ENCODE measurements around the gene PHC2.
A peak's percentile ranks its signal among the peaks of the same experiment; 100 is the strongest.
"Not testable (repeated sequence)": the region's sequence is repeated elsewhere in the genome, so short reads cannot be mapped to it uniquely, and the experiment has no call there.

Gene PHC2

DNA sequence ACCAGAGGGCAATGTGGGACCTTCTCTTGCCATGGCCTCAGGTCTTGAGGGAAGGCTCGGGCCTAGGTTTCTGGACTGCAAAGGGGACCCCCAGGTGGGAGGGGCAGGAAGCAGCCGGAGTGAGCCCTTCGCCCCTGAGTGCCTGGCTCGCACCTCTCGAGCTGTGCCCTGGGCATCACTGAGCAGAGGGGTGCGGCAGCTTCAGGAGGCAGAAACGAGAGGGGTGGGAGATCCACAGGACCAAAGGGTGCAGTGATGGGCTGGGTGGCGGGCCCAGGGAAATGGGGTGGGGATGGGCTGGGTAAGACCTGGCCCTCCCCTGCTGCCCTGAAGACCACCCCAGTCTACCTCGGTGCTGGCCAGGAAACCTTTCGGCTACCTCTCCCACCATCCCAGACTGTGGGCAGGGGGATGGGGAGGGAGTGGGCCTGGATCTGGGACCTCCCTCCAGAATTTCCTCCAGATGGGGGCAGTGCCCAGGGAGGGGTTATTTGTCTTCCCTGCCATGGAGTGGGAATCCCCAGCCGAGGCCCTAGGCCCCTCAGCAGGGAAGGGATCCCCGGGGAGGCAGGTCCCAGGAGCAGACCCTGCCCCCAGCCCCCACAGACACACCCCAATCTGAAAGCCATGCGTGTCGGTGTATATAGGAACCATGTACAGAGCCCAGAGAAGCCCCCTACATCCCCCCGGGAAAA, 131.3 kb downstream of the PHC2 start:
- DNase-seq (ENCODE audit: insufficient read length, low spot score): no peak
- FAIRE-seq: no peak

DNA sequence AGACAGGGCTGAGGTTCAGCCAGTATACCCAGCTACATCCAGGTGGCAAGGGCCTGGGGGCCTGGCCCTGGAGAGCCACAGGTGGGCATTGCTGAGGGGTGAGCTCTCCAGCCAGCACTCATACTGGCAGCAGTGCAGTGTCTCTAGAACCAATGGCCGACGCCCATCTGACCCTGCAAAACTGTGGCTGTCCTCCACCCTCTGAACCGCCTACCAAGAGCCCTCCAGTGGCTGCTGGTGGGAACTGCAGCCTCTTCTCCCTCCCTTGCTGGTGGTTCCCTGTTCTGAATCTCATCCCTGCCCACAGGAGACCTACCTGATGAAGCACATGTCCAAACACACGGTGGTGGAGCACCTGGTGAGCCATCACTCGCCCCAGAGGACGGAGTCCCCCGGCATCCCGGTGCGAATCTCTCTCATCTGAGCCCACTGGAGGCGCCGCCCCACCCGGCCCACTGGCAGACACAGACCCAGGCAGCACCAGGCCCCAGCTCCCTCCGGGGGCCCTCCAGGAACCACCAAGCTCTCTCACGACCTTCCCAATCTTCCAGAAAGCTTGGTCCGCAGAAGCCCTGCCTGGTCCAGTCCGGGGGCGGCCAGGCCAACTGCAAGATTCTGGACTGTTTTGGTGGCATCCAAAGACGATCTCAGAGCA, 132.1 kb downstream of the PHC2 start:
- DNase-seq (ENCODE audit: insufficient read length, low spot score) (peak; percentile 82), FAIRE-seq (peak; percentile 89)

DNA sequence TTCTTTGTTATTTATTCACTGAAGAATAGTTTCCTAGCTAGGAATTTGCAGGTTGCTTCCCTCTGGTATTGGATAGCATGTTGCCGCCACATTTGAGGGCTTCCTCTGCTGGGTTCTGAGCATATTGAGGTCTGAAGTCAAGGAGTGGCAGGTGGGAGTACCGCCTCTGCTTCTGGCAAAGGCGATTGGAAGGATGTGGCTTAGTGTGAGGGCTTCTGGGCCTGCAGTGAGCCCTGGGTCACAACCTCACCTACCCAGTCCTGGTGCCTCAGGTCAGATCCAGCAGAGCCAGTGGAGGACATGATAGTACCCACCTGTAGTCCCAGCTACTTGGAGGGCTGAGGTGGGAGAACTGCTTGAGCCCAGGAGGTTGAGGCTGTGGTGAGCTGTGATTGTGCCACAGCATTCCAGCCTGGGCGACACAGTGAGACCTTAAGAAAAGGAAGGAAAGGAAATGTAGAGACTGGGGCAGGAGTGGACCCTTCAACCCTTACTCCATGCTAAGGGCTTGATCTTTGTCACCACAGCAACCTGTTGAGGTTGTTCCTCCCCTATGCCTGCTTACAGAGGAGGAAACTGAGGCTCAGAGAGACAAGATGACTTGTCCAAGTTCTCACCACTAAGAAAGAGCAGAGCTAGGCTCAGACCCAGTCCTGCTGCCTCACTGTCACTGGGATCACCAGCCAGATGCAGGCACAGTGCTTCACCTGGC, 132.8 kb downstream of the PHC2 start:
- no peak for DNase-seq (ENCODE audit: insufficient read length, low spot score)
- FAIRE-seq: no peak

DNA sequence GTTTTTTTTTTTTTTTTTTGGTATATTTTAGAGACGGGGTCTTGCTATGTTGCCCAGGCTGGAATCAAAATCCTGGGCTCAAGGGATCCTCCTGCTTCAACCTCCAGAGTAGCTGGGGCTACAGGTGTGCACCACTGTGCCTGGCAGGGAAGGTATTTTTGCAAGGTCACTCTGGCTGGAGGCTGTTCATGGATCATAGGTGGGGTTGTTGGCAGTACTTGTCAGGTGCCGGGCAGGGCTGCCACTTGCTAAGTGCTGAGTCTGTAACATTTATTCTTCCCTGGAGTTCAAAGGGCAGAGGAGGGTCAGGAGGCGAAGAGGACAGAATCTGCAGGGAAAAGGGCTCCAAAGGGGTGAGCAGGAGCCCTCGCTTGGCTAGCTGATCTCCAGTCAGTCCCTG, 134.1 kb downstream of the PHC2 start:
- no peak for FAIRE-seq
- DNase-seq (ENCODE audit: insufficient read length, low spot score): no peak

DNA sequence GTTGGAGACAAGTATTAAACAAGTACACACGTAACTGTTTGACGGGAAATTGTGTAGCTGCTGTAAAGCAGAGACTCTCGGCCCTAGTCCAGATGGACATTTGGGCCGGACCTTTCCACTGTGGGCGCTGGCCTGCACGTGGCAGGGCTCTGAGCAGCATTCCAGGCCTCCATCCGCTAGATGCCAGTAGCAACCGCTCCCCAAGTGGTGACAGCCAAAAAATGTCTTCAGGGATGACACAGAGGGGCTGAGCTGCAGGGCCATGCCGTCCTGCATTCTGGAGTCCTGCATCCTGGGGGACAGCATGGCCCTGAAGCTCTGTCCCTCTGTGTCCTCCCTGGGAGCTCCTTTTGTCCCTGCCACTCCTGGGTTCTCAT, 134.8 kb downstream of the PHC2 start:
- FAIRE-seq: no peak

DNA sequence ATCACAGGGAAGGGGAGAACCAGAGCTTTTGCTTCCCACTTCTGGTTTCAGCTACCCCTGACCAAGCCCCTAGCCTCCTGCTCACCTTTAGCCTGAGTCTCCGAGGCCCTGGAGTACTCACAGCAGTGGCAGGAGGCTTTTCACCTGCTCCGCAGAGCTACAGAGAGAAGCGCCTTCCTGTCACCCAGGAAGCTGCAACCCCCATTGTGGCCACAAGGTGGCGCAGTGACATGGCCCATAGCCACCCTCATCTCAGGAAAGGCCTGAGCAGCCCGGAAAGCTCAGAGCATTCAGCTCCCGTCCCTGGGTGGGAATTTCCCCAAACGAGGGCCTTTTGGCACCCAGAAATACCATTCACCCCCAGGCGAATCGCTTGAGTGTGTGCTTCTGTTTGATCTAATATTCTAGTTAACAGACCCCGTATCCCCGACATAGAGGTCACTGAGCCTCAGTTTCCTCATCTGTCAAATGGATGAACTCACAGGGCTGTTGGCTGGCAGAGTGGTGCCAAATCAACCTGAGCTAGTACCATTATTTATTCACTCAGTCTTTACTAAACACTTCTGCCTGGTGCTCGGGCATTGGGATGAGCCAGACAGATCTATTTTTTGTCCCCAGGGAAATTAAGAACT, 135.3 kb downstream of the PHC2 start:
- DNase-seq (ENCODE audit: insufficient read length, low spot score): peak; percentile 92
- FAIRE-seq: peak; percentile 86

More for the DNA sequence above, 134.8 kb downstream of the PHC2 start:
- no peak for DNase-seq (ENCODE audit: insufficient read length, low spot score)

DNA sequence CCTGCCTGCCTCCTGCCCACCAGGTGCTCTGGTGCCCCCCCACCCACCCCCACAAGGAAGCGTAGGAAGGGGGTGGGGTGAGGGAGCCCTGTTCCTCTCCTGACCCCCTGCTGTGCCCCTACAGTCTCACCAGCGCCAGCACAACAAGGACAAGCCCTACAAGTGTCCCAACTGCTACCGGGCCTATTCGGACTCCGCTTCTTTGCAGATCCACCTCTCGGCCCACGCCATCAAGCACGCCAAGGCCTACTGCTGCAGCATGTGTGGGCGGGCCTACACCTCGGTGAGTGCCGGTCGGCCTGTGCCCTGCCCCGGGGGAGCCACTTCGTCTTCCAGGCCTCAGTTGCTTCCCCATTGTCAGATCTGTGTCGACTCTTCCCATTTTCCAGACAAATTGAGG, 135.9 kb downstream of the PHC2 start:
- DNase-seq (ENCODE audit: insufficient read length, low spot score) (no peak), FAIRE-seq (no peak)

DNA sequence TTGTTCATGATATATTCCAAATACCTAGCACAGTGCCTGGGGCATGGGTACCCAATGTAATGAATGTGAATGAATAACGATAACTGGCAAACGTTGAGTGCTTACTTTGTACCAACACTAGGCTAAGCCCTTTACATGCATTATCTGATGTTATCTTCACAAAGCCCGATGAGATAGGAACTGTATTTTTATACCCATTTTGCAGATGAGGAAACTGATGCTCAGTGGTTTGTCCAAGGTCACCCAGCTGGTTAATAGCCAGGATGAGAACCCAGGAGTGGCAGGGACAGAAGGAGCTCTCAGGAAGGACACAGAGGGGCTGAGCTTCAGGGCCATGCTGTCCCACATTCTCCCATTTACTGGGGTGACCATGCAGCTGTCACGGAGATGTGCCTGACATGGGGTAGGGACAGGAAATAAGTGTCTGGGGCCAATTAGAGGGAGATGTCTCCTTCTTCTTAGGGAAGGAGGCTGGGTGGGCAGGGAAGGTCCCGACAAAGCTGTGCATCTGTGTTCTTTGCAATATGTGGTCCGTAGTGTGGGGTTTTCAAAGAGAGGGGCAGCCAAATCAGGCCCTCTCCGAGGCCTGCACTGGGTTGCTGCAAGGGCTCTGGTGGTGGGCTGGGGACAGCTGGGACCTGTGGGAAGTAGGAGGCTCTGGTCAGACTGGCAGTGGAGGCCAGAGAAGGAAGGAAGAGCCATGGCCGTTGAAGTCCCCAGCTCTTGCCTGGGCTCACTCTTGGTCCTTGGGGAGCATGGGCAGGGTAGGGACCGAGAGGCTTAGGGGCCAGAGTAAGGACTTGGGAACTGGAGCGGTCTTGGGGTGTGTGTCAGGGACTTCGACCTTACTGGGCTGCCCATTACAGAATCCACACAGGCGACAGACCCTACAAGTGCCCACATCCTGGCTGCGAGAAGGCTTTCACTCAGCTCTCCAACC, 136.6 kb downstream of the PHC2 start:
- FAIRE-seq: no peak
- no peak for DNase-seq (ENCODE audit: insufficient read length, low spot score)

DNA sequence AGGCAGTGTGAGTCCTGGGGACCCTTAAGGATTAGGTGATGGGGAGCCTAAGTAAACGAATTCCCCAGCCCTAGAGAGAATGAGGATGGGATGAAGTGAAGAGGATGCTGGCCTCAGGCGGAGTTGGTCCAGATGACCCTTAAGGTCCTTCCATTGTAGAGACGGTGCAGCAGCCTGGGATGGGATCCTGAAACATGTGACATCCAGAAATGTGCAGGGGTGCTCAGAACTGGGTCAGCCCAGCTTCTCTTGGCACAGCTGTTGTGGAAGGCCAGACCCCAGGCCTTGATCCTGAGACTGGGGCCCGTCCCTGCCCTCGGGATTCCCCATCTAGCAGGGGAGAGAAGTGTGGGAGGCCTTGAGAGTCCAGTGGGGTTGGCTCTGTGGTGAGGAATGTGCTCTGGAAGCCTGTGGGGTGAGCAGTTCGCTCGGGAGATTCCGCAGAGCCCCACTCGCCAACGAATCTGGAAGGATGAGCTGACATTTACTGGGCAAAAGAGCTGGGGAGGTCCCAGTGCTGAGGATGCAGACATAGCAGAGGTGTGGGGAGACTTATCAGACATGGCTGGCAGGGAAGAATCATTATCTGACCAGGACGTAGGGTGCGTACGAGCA, 138.1 kb downstream of the PHC2 start:
- no peak for FAIRE-seq
- no peak for DNase-seq (ENCODE audit: insufficient read length, low spot score)

DNA sequence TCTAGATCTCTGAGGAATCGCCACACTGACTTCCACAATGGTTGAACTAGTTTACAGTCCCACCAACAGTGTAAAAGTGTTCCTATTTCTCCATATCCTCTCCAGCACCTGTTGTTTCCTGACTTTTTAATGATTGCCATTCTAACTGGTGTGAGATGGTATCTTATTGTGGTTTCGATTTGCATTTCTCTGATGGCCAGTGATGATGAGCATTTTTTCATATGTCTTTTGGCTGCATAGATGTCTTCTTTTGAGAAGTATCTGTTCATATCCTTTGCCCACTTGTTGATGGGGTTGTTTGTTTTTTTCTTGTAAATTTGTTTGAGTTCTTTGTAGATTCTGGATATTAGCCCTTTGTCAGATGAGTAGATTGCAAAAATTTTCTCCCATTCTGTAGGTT, 140.3 kb downstream of the PHC2 start:
- FAIRE-seq; DNase-seq (ENCODE audit: insufficient read length, low spot score): not testable (repeated sequence)

DNA sequence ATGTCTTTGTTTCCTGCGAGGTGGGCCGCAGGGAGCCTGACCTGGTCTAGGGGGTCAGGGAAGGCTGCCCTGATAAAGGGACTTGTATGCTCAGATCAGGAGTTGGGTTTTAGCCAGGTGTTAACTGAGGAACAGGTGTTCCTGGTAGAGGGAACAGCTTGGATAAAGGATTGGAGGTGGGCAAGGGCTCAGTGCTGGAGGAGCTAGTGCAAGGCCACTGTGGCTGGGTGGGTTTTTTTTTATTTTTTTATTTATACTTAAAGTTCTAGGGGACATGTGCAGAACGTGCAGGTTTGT, 141.1 kb downstream of the PHC2 start:
- no peak for DNase-seq (ENCODE audit: insufficient read length, low spot score)
- no peak for FAIRE-seq

DNA sequence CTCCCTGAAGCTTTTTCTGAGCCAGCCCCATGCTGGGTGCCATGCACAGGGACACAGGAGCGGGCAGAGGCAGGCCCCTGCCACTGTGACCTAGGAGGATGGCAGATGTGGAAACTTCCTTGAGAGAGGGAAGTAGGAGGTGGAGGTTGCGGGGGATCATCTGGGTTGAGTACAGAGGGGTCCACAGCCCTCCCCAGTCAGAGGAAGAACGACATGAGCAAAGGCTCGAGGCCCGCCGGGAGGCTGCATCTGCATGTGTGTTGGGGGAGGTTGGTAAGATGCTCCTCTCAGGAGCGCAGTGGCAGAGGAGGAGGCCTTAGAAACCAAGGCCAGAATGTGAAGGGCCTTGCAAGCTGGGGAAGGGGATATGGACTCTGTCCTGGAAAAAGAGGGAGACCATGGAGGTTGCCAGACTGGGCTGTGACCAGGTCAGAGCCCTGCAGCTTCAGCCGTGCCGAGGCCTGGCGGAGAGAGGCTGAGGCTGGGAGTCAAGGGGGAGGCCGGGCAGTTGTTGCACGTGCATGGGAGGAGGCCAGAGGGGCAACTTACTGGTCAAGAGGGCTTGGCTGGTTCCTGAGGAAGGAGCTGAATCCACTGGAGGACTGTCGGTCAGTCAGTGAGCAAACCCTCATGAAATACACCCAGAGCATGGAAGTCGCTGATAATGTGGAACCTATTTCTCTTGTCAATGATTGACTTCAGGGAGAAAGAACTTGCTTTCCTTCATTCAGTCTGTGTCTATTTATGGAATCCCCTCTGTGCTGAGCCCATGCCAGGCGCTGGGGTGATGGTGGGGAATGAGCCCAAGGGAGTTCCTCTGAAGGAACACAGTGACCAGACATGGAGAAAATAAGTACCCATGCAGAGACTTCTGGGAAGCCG, 141.7 kb downstream of the PHC2 start:
- FAIRE-seq: no peak
- DNase-seq (ENCODE audit: insufficient read length, low spot score): no peak

DNA sequence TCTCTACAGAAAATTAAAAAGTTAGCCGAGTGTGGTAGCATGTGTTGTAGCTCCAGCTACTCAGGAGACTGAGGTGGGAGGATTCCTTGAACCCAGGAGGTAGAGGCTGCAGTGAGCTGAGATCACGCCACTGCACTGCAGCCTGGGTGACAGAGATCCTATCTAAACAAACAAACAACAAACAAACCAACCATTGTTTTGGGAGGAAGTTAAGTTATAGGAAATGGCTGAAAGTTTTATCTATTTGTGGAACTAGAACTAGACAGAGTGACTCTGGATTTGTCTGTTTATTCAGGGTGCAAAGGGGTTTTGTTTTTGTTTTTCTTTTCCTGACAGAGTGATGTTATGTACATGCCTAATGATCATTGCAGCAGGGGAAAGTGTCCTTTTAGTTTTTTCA, 143.6 kb downstream of the PHC2 start:
- no peak for FAIRE-seq
- DNase-seq (ENCODE audit: insufficient read length, low spot score): no peak

DNA sequence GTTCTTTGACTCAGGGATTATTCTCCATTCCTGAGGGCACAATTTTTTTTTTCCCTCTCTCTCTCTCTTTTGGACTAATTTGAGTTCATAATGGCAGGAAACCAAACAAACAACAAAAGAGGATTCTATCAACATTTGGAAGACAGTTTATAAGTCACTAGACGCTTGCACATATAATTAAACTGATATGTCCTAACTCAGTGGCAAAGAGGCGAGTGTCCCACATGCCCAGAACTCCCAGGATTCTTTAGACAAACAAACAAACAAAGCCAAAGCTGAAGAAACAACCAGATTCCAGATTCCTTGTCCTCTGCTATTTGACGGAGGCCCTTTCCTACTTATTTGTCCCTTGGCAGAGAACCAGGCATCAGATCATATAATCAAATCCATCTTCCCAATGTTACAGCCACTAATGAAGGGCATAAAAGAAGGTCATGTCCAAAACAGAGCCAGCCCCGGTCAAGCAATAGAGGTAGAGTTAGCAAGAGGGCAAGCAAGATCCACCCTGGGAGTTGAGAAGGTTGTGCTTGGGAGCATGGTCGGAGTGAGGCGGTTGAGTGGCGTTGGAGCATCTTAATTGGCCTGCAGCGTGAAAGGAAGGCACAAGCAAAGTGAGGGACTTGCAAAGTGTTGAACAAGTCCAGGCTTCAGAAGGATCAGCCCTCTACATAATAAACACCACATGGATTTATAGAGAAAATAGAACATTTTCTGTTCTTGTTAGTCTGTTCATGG, 144.3 kb downstream of the PHC2 start:
- no peak for DNase-seq (ENCODE audit: insufficient read length, low spot score)
- FAIRE-seq: no peak

DNA sequence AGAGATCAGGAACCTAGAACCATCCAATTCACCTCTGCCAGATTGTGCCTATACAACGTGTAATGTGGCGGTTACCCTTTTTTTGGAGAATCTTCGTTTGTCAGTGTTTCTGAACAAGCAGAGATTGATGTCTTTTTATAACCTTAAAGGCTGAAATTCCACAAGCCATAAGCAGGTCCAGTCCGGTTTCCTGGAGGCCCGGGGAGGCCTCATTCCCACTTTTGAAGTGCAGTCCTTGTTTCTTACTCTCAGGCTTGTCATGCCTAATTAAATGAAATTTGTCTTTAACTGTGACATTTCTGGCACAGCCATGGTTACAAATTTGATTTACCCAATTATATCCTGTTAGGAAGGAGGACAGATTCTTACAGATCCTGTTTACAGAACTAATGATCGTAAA, 146.8 kb downstream of the PHC2 start:
- DNase-seq (ENCODE audit: insufficient read length, low spot score) (no peak), FAIRE-seq (no peak)

DNA sequence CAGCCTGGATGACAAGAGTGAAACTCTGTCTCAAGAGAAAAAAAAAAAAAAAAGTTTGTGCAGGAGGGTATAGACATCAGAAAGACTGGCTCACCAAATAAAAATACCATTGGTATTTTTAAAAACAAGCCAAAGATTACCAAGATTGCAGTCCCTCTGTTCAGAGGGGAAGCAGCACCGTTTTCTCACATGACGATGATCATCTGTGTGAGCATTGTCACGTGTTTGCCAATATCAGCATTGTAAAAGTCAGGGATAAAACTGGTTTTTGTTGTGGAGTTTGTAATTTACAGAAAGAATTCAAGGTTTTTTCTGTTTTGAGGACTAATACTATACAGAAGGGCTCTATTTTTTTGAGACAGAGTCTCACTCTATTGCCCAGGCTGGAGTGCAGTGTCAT, 148.1 kb downstream of the PHC2 start:
- DNase-seq (ENCODE audit: insufficient read length, low spot score) (no peak), FAIRE-seq (no peak)

DNA sequence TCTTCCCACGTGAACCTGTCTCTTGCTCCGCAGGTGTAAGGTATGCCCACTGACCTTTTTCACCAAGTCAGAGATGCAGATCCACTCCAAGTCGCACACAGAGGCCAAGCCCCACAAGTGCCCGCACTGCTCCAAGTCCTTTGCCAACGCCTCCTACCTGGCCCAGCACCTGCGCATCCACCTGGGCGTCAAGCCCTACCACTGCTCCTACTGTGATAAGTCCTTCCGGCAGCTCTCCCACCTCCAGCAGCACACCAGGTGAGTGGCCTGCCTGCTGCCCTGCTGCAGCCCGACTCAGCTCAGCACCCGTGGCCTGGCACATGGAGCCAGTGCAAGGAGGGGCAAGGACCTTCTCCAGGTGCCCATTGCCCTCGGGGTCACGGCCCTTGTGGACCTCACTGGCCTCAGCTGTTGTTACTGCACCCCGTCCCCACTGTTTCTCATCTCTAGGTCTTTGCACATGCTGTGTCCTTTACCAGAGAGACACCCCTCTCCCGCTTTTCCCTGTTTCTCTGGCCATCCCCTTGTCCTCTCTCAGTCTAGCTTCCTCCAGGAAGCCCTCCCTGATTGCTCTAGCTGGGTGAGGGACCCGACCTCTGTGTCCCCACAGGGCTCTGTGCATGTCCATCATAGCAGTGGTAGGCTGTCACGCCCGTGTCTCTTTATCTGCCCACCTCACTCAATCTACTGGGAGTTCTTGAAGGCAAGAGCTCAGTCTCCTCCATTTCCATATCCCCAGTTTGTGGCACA, 149.2 kb downstream of the PHC2 start:
- DNase-seq (ENCODE audit: insufficient read length, low spot score) (no peak), FAIRE-seq (no peak)

DNA sequence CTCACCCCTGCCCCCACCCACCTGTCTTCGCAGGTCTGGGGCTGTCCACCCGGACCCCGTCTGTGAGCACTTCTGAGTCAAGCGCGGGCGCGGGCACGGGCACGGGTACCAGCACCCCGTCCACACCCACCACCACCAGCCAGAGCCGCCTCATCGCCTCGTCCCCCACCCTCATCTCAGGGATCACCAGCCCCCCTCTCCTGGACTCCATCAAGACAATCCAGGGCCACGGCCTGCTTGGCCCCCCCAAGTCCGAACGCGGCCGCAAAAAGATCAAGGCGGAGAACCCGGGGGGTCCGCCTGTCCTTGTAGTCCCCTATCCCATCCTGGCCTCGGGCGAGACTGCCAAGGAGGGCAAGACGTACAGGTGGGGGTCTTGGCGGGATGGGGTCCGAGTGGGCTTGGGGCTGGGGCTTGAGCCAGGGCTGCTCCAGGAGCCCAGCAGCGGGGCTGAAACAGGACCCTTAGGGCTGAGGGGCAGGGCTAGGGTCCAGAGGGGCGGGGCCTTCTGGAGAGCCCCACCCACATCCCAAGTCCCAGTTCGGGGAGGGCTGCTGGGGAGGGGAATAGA, 150.7 kb downstream of the PHC2 start:
- DNase-seq (ENCODE audit: insufficient read length, low spot score) (no peak), FAIRE-seq (no peak)

Measured in GM19239 (cell line).